H9 (cell line): ENCODE data around the gene ZNF524. TPM values are rescaled to one million over a fixed set of nuclear protein-coding genes. Genes with fewer than 3 reads are reported as not detected.

ENCODE experiments used
- DNase-seq: peaks from one replicate; pipeline ENCODE4 v3.0.0-alpha.2; 2017
- H2AFZ ChIP-seq: one replicate; pipeline ENCODE4 v1.6.1; 2013; ENCODE audit warnings: mild to moderate bottlenecking, low read length, control low read depth, moderate library complexity
- H2AK5ac ChIP-seq: 2 replicates; pipeline ENCODE4 v1.6.1; 2013; ENCODE audit warnings: low read length, control low read depth, mixed read lengths; ENCODE audit not compliant: insufficient read length
- H2BK120ac ChIP-seq: one replicate; pipeline ENCODE4 v1.6.1; 2013; ENCODE audit warnings: low read depth, mild to moderate bottlenecking, low read length, control low read depth, inconsistent platforms; ENCODE audit not compliant: poor library complexity, severe bottlenecking
- H2BK12ac ChIP-seq: 2 replicates; pipeline ENCODE4 v1.6.1; 2013; ENCODE audit warnings: low read length, control low read depth, mixed read lengths, low read depth; ENCODE audit not compliant: insufficient read length
- H2BK15ac ChIP-seq: 2 replicates; pipeline ENCODE4 v1.6.1; 2013; ENCODE audit warnings: low read depth, low read length, control low read depth
- H2BK20ac ChIP-seq: one replicate; pipeline ENCODE4 v1.6.1; 2013; ENCODE audit warnings: low read depth, mild to moderate bottlenecking, low read length, control low read depth, inconsistent platforms; ENCODE audit not compliant: poor library complexity, severe bottlenecking
- H2BK5ac ChIP-seq: 2 replicates; pipeline ENCODE4 v1.6.1; 2013; ENCODE audit warnings: low read length, control low read depth, mixed read lengths; ENCODE audit not compliant: insufficient read length
- H3K14ac ChIP-seq: 2 replicates; pipeline ENCODE4 v1.6.1; 2013; ENCODE audit warnings: low read length, control low read depth; ENCODE audit not compliant: insufficient read depth
- H3K18ac ChIP-seq: 2 replicates; pipeline ENCODE4 v1.6.1; 2013; ENCODE audit warnings: low read depth, mild to moderate bottlenecking, mixed read lengths, low read length, control low read depth; ENCODE audit not compliant: insufficient read length
- H3K23ac ChIP-seq: 2 replicates; pipeline ENCODE4 v1.6.1; 2013; ENCODE audit warnings: low read length, control low read depth, mixed read lengths, low read depth; ENCODE audit not compliant: insufficient read length
- H3K23me2 ChIP-seq: 2 replicates; pipeline ENCODE4 v1.6.1; 2013; ENCODE audit warnings: low read depth, mild to moderate bottlenecking, mixed read lengths, low read length, control low read depth; ENCODE audit not compliant: insufficient read length, poor library complexity, severe bottlenecking
- H3K27ac ChIP-seq: 2 replicates; pipeline ENCODE4 v1.5.1; 2013; ENCODE audit warnings: low read length, control low read depth, mixed read lengths, low read depth; ENCODE audit not compliant: insufficient read length
- H3K27me3 ChIP-seq: 2 replicates; pipeline ENCODE4 v1.6.1; 2013; ENCODE audit warnings: low read length, control low read depth, inconsistent platforms; ENCODE audit not compliant: insufficient read depth
- H3K4ac ChIP-seq: 2 replicates; pipeline ENCODE4 v1.6.1; 2013; ENCODE audit warnings: low read depth, mild to moderate bottlenecking, control low read depth, inconsistent platforms, low read length, moderate library complexity
- H3K4me1 ChIP-seq: 2 replicates; pipeline ENCODE4 v1.6.1; 2013; ENCODE audit warnings: low read length, control low read depth, inconsistent platforms; ENCODE audit not compliant: insufficient read depth
- H3K4me2 ChIP-seq: 2 replicates; pipeline ENCODE4 v1.6.1; 2013; ENCODE audit warnings: low read length, control low read depth, mixed read lengths; ENCODE audit not compliant: insufficient read length, insufficient read depth
- H3K56ac ChIP-seq: 2 replicates; pipeline ENCODE4 v1.6.1; 2013; ENCODE audit warnings: low read depth, mild to moderate bottlenecking, mixed read lengths, low read length, control low read depth; ENCODE audit not compliant: insufficient read length
- H3K79me1 ChIP-seq: 2 replicates; pipeline ENCODE4 v1.6.1; 2013; ENCODE audit warnings: low read depth, mild to moderate bottlenecking, moderate library complexity, low read length, control low read depth, inconsistent platforms; ENCODE audit not compliant: insufficient read depth, poor library complexity, severe bottlenecking
- H3K79me2 ChIP-seq: 2 replicates; pipeline ENCODE4 v1.6.1; 2013; ENCODE audit warnings: low read length, control low read depth, inconsistent platforms; ENCODE audit not compliant: insufficient read depth
- H3K9ac ChIP-seq: 2 replicates; pipeline ENCODE4 v1.6.1; 2013; ENCODE audit warnings: low read length, control low read depth, mixed read lengths; ENCODE audit not compliant: insufficient read length; ENCODE audit errors: extremely low read depth
- H3K9me3 ChIP-seq: one replicate; pipeline ENCODE4 v1.6.1; 2013; ENCODE audit warnings: low read depth, low read length, inconsistent platforms; ENCODE audit not compliant: control insufficient read depth
- H3T11ph ChIP-seq: one replicate; pipeline ENCODE4 v1.6.1; 2013; ENCODE audit warnings: mild to moderate bottlenecking, low read length, control low read depth, inconsistent platforms
- H4K20me1 ChIP-seq: one replicate; pipeline ENCODE4 v1.6.1; 2013; ENCODE audit not compliant: control insufficient read depth, insufficient read length, insufficient read depth
- H4K5ac ChIP-seq: 2 replicates; pipeline ENCODE4 v1.6.1; 2013; ENCODE audit warnings: low read depth, mild to moderate bottlenecking, mixed read lengths, low read length, control low read depth; ENCODE audit not compliant: insufficient read length
- H4K8ac ChIP-seq: replicated peaks from 2 replicates; pipeline ENCODE4 v1.6.1; 2013; ENCODE audit warnings: low read length, control low read depth, mixed read lengths, low read depth; ENCODE audit not compliant: insufficient read length
- H4K91ac ChIP-seq: 2 replicates; pipeline ENCODE4 v1.6.1; 2013; ENCODE audit warnings: low read depth, mild to moderate bottlenecking, moderate library complexity, mixed read lengths, low read length, control low read depth; ENCODE audit not compliant: insufficient read length
- H3K27ac Mint-ChIP-seq, 3 experiments: 2 replicates in 2 of 3; 3 replicates in 1 of 3; pipeline ENCODE4 v1.8.0; 2020 to 2021; ENCODE audit warnings: mixed read lengths in 3 of 3, mild to moderate bottlenecking in 1 of 3, moderate library complexity in 1 of 3
- H3K27me3 Mint-ChIP-seq: 2 replicates; pipeline ENCODE4 v1.8.0; 2021; ENCODE audit warnings: low read depth, mild to moderate bottlenecking, moderate library complexity, mixed read lengths
- H3K36me3 Mint-ChIP-seq, 3 experiments: 2 replicates in 2 of 3; 3 replicates in 1 of 3; pipeline ENCODE4 v1.8.0; 2020 to 2021; ENCODE audit warnings: low read depth in 3 of 3, mixed read lengths in 3 of 3; ENCODE audit not compliant: insufficient read depth in 1 of 3
- H3K4me1 Mint-ChIP-seq, 2 experiments: 2 replicates each; pipeline ENCODE4 v1.8.0; 2020; ENCODE audit warnings: mixed read lengths in 2 of 2
- H3K4me3 Mint-ChIP-seq, 2 experiments: 2 replicates in 1 of 2; 3 replicates in 1 of 2; pipeline ENCODE4 v1.8.0; 2020 to 2021; ENCODE audit warnings: mild to moderate bottlenecking in 2 of 2, mixed read lengths in 2 of 2, moderate library complexity in 1 of 2
- H3K9me3 Mint-ChIP-seq, 2 experiments: 2 replicates in 1 of 2; 3 replicates in 1 of 2; pipeline ENCODE4 v1.8.0; 2020; ENCODE audit warnings: mild to moderate bottlenecking in 2 of 2, mixed read lengths in 2 of 2, moderate library complexity in 1 of 2
- CTCF ChIP-seq: fragments of 200-600 bp; sonication (generic); conservative IDR thresholded peaks from 3 replicates; pipeline ENCODE4 v1.8.0; 2021; ENCODE audit warnings: antibody characterized with exemption, mild to moderate bottlenecking
- WGBS: extraction: QIAGEN DNeasy Blood & Tissue Kit; methylation state at CpG from one replicate; pipeline ENCODE4 v1.1.7; 2013; ENCODE audit warnings: missing lambda C conversion rate, low lambda C conversion rate, mixed read lengths; ENCODE audit not compliant: insufficient read length; ENCODE audit errors: extremely low coverage; 5-methylcytosine and 5-hydroxymethylcytosine counted together
- total RNA-seq: library from RNA; stranded (reverse); gene quantifications from 2 replicates; pipeline ENCODE4 v1.2.1, GENCODE V29; 2021

The ZNF524 gene
- total RNA-seq, 1 experiment from 2014 or later: 3.0 TPM

- H3K79me1 ChIP-seq: no peaks in the 10 kb centered on the region
- H2BK120ac ChIP-seq: no peak overlapping the region
- no peak overlapping the region for H4K5ac ChIP-seq
- H3K23me2 ChIP-seq: no peaks in the 10 kb centered on the region
- H4K8ac ChIP-seq: no peak overlapping the region
- H3K4ac ChIP-seq: no peak overlapping the region
- no peak overlapping the region for H2BK12ac ChIP-seq
- no peak overlapping the region for H2BK20ac ChIP-seq
- no peaks in the 10 kb centered on the region for H3K9me3 ChIP-seq
- no peak overlapping the region for H3K23ac ChIP-seq
- peak overlapping the region in 1 of 2 experiments; percentile 89; a peak in 3 of 5 replicates for H3K4me3 Mint-ChIP-seq
- H4K20me1 ChIP-seq: no peaks in the 10 kb centered on the region
- no peak overlapping the region for H3K4me2 ChIP-seq
- no peak overlapping the region for H3K18ac ChIP-seq
- H3T11ph ChIP-seq: no peak overlapping the region
- H3K14ac ChIP-seq: no peak overlapping the region
- peaks cover 8 to 14% of the 10 kb centered on the region in 2 experiments for H3K4me1 Mint-ChIP-seq
- H3K9me3 Mint-ChIP-seq: no peaks in the 10 kb centered on the region; a peak in 1 of 5 replicates
- no peak overlapping the region for H2AK5ac ChIP-seq
- no peaks in the 10 kb centered on the region for H3K27me3 ChIP-seq
- H2AFZ ChIP-seq: no peak overlapping the region
- no peak overlapping the region for H2BK15ac ChIP-seq
- no peak overlapping the region for H3K9ac ChIP-seq
- no peak overlapping the region for H4K91ac ChIP-seq
- peaks cover 5% of the 10 kb centered on the region for H3K27me3 Mint-ChIP-seq
- H3K27ac ChIP-seq: no peak overlapping the region
- DNase-seq: no peak
- WGBS: no CpG with 5 or more reads among the region's 7 CpGs
- H3K36me3 Mint-ChIP-seq: peaks cover 12 to 25% (median 23%) of the 10 kb centered on the region in 3 experiments; a peak in 6 of 7 replicates
- no peak overlapping the region for H2BK5ac ChIP-seq
- TF ChIP-seq CTCF: no peak
- no peaks in the 10 kb centered on the region for H3K4me1 ChIP-seq
- H3K27ac Mint-ChIP-seq: no peak overlapping the region; a peak in 1 of 7 replicates
- H3K56ac ChIP-seq: no peak overlapping the region
- H3K79me2 ChIP-seq: no peaks in the 10 kb centered on the region
These were observed 23.0 kb downstream of the ZNF524 start for GRCh38 chr19:55623130-55623529.
